Measurements from ENCODE around the gene MAGEA3. TPM values are rescaled to one million over a fixed set of nuclear protein-coding genes. Genes with fewer than 3 reads are reported as not detected.
"Not testable (repeated sequence)": the region's sequence is repeated elsewhere in the genome, so short reads cannot be mapped to it uniquely, and the experiment has no call there.

Gene MAGEA3
- total RNA-seq, 1 experiment from 2014 or later, result 0.21 TPM

DNA sequence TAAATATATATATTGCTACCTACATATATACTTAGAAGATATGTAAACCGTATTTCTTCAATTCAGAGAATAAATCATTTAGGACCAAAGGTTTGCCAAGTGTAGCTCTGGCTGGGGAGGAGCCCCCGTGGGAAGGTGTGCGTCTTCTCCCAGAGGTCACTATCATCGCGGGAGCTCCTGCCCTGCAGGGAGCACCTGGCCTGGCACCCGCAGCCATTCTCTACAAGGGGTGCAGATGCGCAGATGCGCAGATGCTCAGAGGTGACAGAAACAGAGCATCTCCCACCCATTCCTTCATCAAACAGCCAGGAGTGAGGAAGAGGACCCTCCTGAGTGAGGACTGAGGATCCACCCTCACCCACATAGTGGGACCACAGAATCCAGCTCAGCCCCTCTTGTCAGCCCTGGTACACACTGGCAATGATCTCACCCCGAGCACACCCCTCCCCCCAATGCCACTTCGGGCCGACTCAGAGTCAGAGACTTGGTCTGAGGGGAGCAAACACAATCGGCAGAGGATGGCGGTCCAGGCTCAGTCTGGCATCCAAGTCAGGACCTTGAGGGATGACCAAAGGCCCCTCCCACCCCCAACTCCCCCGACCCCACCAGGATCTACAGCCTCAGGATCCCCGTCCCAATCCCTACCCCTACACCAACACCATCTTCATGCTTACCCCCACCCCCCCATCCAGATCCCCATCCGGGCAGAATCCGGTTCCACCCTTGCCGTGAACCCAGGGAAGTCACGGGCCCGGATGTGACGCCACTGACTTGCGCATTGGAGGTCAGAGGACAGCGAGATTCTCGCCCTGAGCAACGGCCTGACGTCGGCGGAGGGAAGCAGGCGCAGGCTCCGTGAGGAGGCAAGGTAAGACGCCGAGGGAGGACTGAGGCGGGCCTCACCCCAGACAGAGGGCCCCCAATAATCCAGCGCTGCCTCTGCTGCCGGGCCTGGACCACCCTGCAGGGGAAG is 15.5 kb downstream of the MAGEA3 start, which contains the start of gene MAGEA2B:
Gene MAGEA2B (plus strand): TSS at position 814 of the 973 bp plus-strand sequence. CDS start 2,479 bp downstream, outside the sequence.
- H3K27me3 ChIP-seq (ENCODE audit: control insufficient read depth, insufficient read depth, low read length); POLR2A ChIA-PET; BruUV-seq (replicated peaks); CTCF ChIA-PET; intact Hi-C loops (cut with micrococcal nuclease; ENCODE audit: unreplicated experiment); ATAC-seq; H3K36me3 ChIP-seq (ENCODE audit: control insufficient read depth, insufficient read depth, low read length); in situ Hi-C loops (cut with HindIII; ENCODE audit: low pct_unique_long_range_greater_than_20kb, low sequenced_read_pairs); DNase-seq (ENCODE audit: low read depth, low spot score); H3K9me3 ChIP-seq (ENCODE audit: control insufficient read depth, insufficient read depth, low read depth, low read length); H3K27ac ChIP-seq (ENCODE audit: low read length); H3K4me3 ChIP-seq (ENCODE audit: low read depth in 2 of 2, low read length in 2 of 2); H3K4me1 ChIP-seq (ENCODE audit: control insufficient read depth, insufficient read depth, low read length): not testable (repeated sequence)

DNA sequence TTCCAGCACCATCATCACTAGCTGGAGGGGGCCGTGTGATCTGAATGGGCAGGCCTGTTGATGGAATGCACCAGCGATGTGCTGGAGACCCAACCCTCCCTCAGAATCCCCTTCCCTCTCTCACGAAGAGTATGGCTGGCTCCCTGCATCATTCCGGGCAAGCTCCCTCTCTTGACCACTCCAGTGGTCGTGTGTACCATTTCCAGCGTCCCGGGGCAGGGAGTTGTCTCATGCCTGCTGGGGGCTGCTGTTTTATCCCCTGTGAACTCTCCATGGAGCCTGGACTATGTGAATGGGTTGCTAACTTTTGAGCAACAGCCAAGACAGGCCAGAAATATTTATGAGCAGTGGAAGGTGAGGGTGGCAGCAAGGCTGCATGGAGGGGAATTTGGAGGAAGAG is 26.8 kb downstream of the MAGEA3 start:
- Histone ChIP-seq H3K27ac (ENCODE audit: low read length) (no peak overlapping the region), H3K27me3 (ENCODE audit: control insufficient read depth, insufficient read depth, low read length) (no peaks in the 10 kb centered on the region), H3K9me3 (ENCODE audit: control insufficient read depth, insufficient read depth, low read depth, low read length) (no peaks in the 10 kb centered on the region), H3K36me3 (ENCODE audit: control insufficient read depth, insufficient read depth, low read length) (no peaks in the 10 kb centered on the region), H3K4me1 (ENCODE audit: control insufficient read depth, insufficient read depth, low read length) (no peaks in the 10 kb centered on the region), H3K4me3 (ENCODE audit: low read depth in 2 of 2, low read length in 2 of 2) (no peak overlapping the region)
- DNase-seq (ENCODE audit: low read depth, low spot score) (no peak), ATAC-seq (no peak)
- in situ Hi-C loops (cut with HindIII; ENCODE audit: low pct_unique_long_range_greater_than_20kb, low sequenced_read_pairs) (no loop called here), intact Hi-C loops (cut with micrococcal nuclease; ENCODE audit: unreplicated experiment) (no loop called here)
- ChIA-PET CTCF (no interaction called here), POLR2A (no interaction called here)
- TF ChIP-seq TCF7L2 (IDR thresholded peaks at IDR 0.05; ENCODE audit: low read depth, low read length), result no peak
- TF ChIP-seq SIN3A (IDR thresholded peaks at IDR 0.05; ENCODE audit: borderline replicate concordance, insufficient read depth, low read depth, low read length), result no peak
- no TSS peak for BruUV-seq (replicated peaks)

DNA sequence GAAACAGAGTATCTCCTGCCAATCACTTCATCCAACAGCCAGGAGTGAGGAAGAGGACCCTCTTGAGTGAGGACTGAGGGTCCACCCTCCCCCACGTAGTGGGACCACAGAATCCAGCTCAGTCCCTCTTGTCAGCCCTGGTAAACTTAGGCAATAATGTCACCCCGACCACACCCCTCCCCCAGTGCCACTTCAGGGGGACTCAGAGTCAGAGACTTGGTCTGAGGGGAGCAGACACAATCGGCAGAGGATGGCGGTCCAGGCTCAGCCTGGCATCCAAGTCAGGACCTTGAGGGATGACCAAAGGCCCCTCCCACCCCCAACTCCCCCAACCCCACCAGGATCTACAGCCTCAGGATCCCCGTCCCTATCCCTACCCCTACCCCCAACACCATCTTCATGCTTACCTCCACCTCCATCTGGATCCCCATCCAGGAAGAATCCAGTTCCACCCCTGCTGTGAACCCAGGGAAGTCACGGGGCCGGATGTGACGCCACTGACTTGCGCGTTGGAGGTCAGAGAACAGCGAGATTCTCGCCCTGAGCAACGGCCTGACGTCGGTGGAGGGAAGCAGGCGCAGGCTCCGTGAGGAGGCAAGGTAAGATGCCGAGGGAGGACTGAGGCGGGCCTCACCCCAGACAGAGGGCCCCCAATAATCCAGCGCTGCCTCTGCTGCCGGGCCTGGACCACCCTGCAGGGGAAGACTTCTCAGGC is 34.8 kb downstream of the MAGEA3 start, which contains the start of the genes CSAG1 and MAGEA12:
Gene CSAG1 (minus strand): TSS at position 461 of the 715 bp plus-strand sequence. CDS start 1,261 bp downstream, outside the sequence.
Gene MAGEA12 (plus strand): TSS at position 497 of the 715 bp plus-strand sequence. CDS start 2,405 bp downstream, outside the sequence.
- ATAC-seq (no peak), DNase-seq (ENCODE audit: low read depth, low spot score) (no peak)
- Histone ChIP-seq H3K27ac (ENCODE audit: low read length) (no peak within 1 kb of the TSS), H3K9me3 (ENCODE audit: control insufficient read depth, insufficient read depth, low read depth, low read length) (no peaks in the 10 kb centered on the region), H3K4me3 (ENCODE audit: low read depth in 2 of 2, low read length in 2 of 2) (peak within 1 kb of the TSS in 1 of 2 experiments; percentile 26; a peak in 1 of 4 replicates), H3K27me3 (ENCODE audit: control insufficient read depth, insufficient read depth, low read length) (no peaks in the 10 kb centered on the region), H3K36me3 (ENCODE audit: control insufficient read depth, insufficient read depth, low read length) (no peaks in the 10 kb centered on the region), H3K4me1 (ENCODE audit: control insufficient read depth, insufficient read depth, low read length) (no peaks in the 10 kb centered on the region)
- in situ Hi-C loops (cut with HindIII; ENCODE audit: low pct_unique_long_range_greater_than_20kb, low sequenced_read_pairs), result no loop called here
- TF ChIP-seq, protein P1, sequence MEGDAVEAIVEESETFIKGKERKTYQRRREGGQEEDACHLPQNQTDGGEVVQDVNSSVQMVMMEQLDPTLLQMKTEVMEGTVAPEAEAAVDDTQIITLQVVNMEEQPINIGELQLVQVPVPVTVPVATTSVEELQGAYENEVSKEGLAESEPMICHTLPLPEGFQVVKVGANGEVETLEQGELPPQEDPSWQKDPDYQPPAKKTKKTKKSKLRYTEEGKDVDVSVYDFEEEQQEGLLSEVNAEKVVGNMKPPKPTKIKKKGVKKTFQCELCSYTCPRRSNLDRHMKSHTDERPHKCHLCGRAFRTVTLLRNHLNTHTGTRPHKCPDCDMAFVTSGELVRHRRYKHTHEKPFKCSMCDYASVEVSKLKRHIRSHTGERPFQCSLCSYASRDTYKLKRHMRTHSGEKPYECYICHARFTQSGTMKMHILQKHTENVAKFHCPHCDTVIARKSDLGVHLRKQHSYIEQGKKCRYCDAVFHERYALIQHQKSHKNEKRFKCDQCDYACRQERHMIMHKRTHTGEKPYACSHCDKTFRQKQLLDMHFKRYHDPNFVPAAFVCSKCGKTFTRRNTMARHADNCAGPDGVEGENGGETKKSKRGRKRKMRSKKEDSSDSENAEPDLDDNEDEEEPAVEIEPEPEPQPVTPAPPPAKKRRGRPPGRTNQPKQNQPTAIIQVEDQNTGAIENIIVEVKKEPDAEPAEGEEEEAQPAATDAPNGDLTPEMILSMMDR (IDR thresholded peaks at IDR 0.05), result no peak
- no peak for TF ChIP-seq POLR2AphosphoS5 (IDR thresholded peaks at IDR 0.05; ENCODE audit: low read depth, low read length)
- no peak for TF ChIP-seq SIN3A (IDR thresholded peaks at IDR 0.05; ENCODE audit: borderline replicate concordance, insufficient read depth, low read depth, low read length)
- TF ChIP-seq, protein P2, sequence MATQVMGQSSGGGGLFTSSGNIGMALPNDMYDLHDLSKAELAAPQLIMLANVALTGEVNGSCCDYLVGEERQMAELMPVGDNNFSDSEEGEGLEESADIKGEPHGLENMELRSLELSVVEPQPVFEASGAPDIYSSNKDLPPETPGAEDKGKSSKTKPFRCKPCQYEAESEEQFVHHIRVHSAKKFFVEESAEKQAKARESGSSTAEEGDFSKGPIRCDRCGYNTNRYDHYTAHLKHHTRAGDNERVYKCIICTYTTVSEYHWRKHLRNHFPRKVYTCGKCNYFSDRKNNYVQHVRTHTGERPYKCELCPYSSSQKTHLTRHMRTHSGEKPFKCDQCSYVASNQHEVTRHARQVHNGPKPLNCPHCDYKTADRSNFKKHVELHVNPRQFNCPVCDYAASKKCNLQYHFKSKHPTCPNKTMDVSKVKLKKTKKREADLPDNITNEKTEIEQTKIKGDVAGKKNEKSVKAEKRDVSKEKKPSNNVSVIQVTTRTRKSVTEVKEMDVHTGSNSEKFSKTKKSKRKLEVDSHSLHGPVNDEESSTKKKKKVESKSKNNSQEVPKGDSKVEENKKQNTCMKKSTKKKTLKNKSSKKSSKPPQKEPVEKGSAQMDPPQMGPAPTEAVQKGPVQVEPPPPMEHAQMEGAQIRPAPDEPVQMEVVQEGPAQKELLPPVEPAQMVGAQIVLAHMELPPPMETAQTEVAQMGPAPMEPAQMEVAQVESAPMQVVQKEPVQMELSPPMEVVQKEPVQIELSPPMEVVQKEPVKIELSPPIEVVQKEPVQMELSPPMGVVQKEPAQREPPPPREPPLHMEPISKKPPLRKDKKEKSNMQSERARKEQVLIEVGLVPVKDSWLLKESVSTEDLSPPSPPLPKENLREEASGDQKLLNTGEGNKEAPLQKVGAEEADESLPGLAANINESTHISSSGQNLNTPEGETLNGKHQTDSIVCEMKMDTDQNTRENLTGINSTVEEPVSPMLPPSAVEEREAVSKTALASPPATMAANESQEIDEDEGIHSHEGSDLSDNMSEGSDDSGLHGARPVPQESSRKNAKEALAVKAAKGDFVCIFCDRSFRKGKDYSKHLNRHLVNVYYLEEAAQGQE (IDR thresholded peaks at IDR 0.05; ENCODE audit: insufficient read depth in 1 of 2, low read depth in 2 of 2, low read length in 1 of 2), result no peak
- TF ChIP-seq TCF7L2 (IDR thresholded peaks at IDR 0.05; ENCODE audit: low read depth, low read length), result no peak
- intact Hi-C loops (cut with micrococcal nuclease; ENCODE audit: unreplicated experiment), result no loop called here
- no TSS peak for BruUV-seq (replicated peaks)
- ChIA-PET CTCF (interaction anchor here (0.7 kb wide), 1 partner anchor 119 kb away, joined by 4 read pairs; no protein-coding TSS in a partner anchor), POLR2A (no interaction called here)

DNA sequence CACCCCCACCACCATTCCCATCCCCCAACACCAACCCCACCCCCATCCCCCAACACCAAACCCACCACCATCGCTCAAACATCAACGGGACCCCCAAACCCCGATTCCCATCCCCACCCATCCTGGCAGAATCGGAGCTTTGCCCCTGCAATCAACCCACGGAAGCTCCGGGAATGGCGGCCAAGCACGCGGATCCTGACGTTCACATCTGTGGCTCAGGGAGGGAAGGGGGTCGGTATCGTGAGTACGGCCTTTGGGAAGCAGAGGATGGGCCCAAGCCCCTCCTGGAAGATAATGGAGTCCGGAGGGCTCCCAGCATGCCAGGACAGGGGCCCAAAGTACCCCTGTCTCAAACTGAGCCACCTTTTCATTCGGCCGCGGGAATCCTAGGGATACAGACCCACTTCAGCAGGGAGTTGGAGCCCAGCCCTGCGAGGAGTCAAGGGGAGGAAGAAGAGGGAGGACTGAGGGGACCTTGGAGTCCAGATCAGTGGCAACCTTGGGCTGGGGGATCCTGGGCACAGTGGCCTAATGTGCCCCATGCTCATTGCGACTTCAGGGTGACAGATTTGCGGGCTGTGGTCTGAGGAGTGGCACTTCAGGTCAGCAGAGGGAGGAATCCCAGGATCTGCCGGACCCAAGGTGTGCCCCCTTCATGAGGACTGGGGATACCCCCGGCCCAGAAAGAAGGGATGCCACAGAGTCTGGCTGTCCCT is 35.7 kb downstream of the MAGEA3 start:
- POLR2A ChIA-PET; H3K27ac ChIP-seq (ENCODE audit: low read length); H3K27me3 ChIP-seq (ENCODE audit: control insufficient read depth, insufficient read depth, low read length); H3K9me3 ChIP-seq (ENCODE audit: control insufficient read depth, insufficient read depth, low read depth, low read length); DNase-seq (ENCODE audit: low read depth, low spot score); ATAC-seq; H3K36me3 ChIP-seq (ENCODE audit: control insufficient read depth, insufficient read depth, low read length); intact Hi-C loops (cut with micrococcal nuclease; ENCODE audit: unreplicated experiment); BruUV-seq (replicated peaks); H3K4me1 ChIP-seq (ENCODE audit: control insufficient read depth, insufficient read depth, low read length); CTCF ChIA-PET; in situ Hi-C loops (cut with HindIII; ENCODE audit: low pct_unique_long_range_greater_than_20kb, low sequenced_read_pairs): not testable (repeated sequence)
- peak overlapping the region in 1 of 2 experiments; percentile 26; a peak in 1 of 4 replicates for H3K4me3 ChIP-seq (ENCODE audit: low read depth in 2 of 2, low read length in 2 of 2)

All from Panc1 (cell line).